Measurements from ENCODE around the gene NEMF. TPM values are rescaled to one million over a fixed set of nuclear protein-coding genes. Genes with fewer than 3 reads are reported as not detected.
"Not testable (repeated sequence)": the region's sequence is repeated elsewhere in the genome, so short reads cannot be mapped to it uniquely, and the experiment has no call there.

Gene NEMF
- total RNA-seq, 1 experiment from 2014 or later, result 50.1 TPM

- DNase-seq (ENCODE audit: low spot score) (no peak), ATAC-seq (no peak)
- Mint-ChIP-seq H3K4me1 (peaks cover 33% of the 10 kb centered on the region), H3K36me3 (peaks cover 18% of the 10 kb centered on the region), H3K27ac (no peak overlapping the region), H3K4me3 (peak overlapping the region; percentile 21; the same call in 1 of the 2 replicates), H3K27me3 (ENCODE audit: low read depth) (no peaks in the 10 kb centered on the region), H3K9me3 (no peaks in the 10 kb centered on the region)
- POLR2A ChIA-PET, result no interaction called here
- no peak for TF ChIP-seq ZMAT4 (CRISPR knock-in tag; IDR thresholded peaks at IDR 0.05)
- TF ChIP-seq PREB (CRISPR knock-in tag; IDR thresholded peaks at IDR 0.05; ENCODE audit: borderline replicate concordance), result no peak
- TF ChIP-seq E2F5 (CRISPR knock-in tag; IDR thresholded peaks at IDR 0.05), result no peak
- no peak for TF ChIP-seq TP53 (CRISPR knock-in tag; IDR thresholded peaks at IDR 0.05)
- no peak for TF ChIP-seq NR3C1 (CRISPR knock-in tag; conservative IDR thresholded peaks at IDR 0.05; ENCODE audit: low read depth)
- no peak for TF ChIP-seq PRDM15 (CRISPR knock-in tag; IDR thresholded peaks at IDR 0.05)
- TF ChIP-seq FOXK1 (CRISPR knock-in tag; IDR thresholded peaks at IDR 0.05), result no peak
- no peak for TF ChIP-seq ZBTB21 (CRISPR knock-in tag; IDR thresholded peaks at IDR 0.05; ENCODE audit: borderline replicate concordance)
- TF ChIP-seq MAX (CRISPR knock-in tag; IDR thresholded peaks at IDR 0.05), result no peak
- CTCF ChIA-PET, result interaction anchor here (1.3 kb wide), 1 partner anchor 18 kb away, joined by 5 read pairs; no protein-coding TSS in a partner anchor
Measured at GRCh38 chr14:49897414-49897813, 44.8 kb upstream of the NEMF start.

GRCh38 chr14:49896966-49897365 lies 44.4 kb upstream of the NEMF start:
- Mint-ChIP-seq H3K4me1 (peaks cover 35% of the 10 kb centered on the region), H3K4me3 (peak overlapping the region; percentile 21), H3K9me3 (no peaks in the 10 kb centered on the region), H3K27me3 (ENCODE audit: low read depth) (no peaks in the 10 kb centered on the region), H3K27ac (peak overlapping the region; percentile 74; the same call in 1 of the 2 replicates), H3K36me3 (peaks cover 18% of the 10 kb centered on the region)
- no peak for DNase-seq (ENCODE audit: low spot score)
- POLR2A ChIA-PET, result no interaction called here
- CTCF ChIA-PET, result interaction anchor here (1.3 kb wide), 1 partner anchor 17 kb away, joined by 5 read pairs; no protein-coding TSS in a partner anchor
- no peak for ATAC-seq
- TF ChIP-seq CDX4 (CRISPR knock-in tag; IDR thresholded peaks at IDR 0.05; ENCODE audit: borderline replicate concordance), result no peak
- TF ChIP-seq ZBTB21 (CRISPR knock-in tag; IDR thresholded peaks at IDR 0.05; ENCODE audit: borderline replicate concordance), result no peak
- no peak for TF ChIP-seq CTCF (IDR thresholded peaks at IDR 0.05)
- TF ChIP-seq ESRRA (CRISPR knock-in tag; IDR thresholded peaks at IDR 0.05; ENCODE audit: borderline replicate concordance), result no peak
- no peak for TF ChIP-seq ERG (CRISPR knock-in tag; IDR thresholded peaks at IDR 0.05)
- TF ChIP-seq ZNF219 (CRISPR knock-in tag; IDR thresholded peaks at IDR 0.05; ENCODE audit: borderline replicate concordance), result no peak

GRCh38 chr14:49896272-49896671 lies 43.7 kb upstream of the NEMF start:
- H3K9me3 Mint-ChIP-seq; ATAC-seq; DNase-seq (ENCODE audit: low spot score); POLR2A ChIA-PET; H3K27me3 Mint-ChIP-seq (ENCODE audit: low read depth); CTCF ChIA-PET: not testable (repeated sequence)
- Mint-ChIP-seq H3K4me3 (peak overlapping the region; percentile 96), H3K27ac (peak overlapping the region; percentile 34), H3K4me1 (peaks cover 39% of the 10 kb centered on the region), H3K36me3 (peaks cover 18% of the 10 kb centered on the region)
